ENCODE measurements around the gene TIPRL.

Gene TIPRL

GRCh38 chr1:168217664-168218063 lies 38.9 kb downstream of the TIPRL start:
- DNase-seq: no peak

GRCh38 chr1:168218658-168219057 lies 39.9 kb downstream of the TIPRL start:
- DNase-seq: no peak

GRCh38 chr1:168220470-168220871 lies 41.7 kb downstream of the TIPRL start:
- DNase-seq: no peak

- DNase-seq: no peak
Measured at GRCh38 chr1:168221275-168221674, 42.5 kb downstream of the TIPRL start.

GRCh38 chr1:168223261-168223660 lies 44.5 kb downstream of the TIPRL start:
- no peak for DNase-seq

- no peak for DNase-seq
Measured at GRCh38 chr1:168223681-168224540, 45.1 kb downstream of the TIPRL start.

GRCh38 chr1:168224991-168225390 lies 46.2 kb downstream of the TIPRL start:
- no peak for DNase-seq

GRCh38 chr1:168225476-168226190 lies 46.9 kb downstream of the TIPRL start, which contains the start of gene SFT2D2:
Gene SFT2D2 (plus strand): TSS chr1:168226004. CDS start chr1:168226080, 76 bp downstream.
- peak; percentile 93 for DNase-seq

GRCh38 chr1:168227620-168228019 lies 48.9 kb downstream of the TIPRL start:
- peak; percentile 72 for DNase-seq

- DNase-seq: no peak
Measured at GRCh38 chr1:168229893-168230292, 51.1 kb downstream of the TIPRL start.

- DNase-seq: no peak
Measured at GRCh38 chr1:168230709-168231108, 51.9 kb downstream of the TIPRL start.

- DNase-seq: peak; percentile 36
Measured at GRCh38 chr1:168234846-168235547, 56.2 kb downstream of the TIPRL start.

GRCh38 chr1:168235548-168235885 lies 56.8 kb downstream of the TIPRL start:
- DNase-seq: no peak

- DNase-seq: no peak
Measured at GRCh38 chr1:168235937-168236336, 57.2 kb downstream of the TIPRL start.

GRCh38 chr1:168236836-168237611 lies 58.3 kb downstream of the TIPRL start:
- DNase-seq: no peak

GRCh38 chr1:168243198-168243597 lies 64.4 kb downstream of the TIPRL start:
- no peak for DNase-seq

GRCh38 chr1:168243636-168244212 lies 65.0 kb downstream of the TIPRL start:
- no peak for DNase-seq

- DNase-seq: no peak
Measured at GRCh38 chr1:168245042-168245441, 66.3 kb downstream of the TIPRL start.

GRCh38 chr1:168246506-168246905 lies 67.7 kb downstream of the TIPRL start:
- no peak for DNase-seq

Measured in NCI-H526 treated with DMSO at 0.1 percent for 48 hours (cell line).